Measurements from ENCODE around the gene CDCP2.
"Not testable (repeated sequence)": the region's sequence is repeated elsewhere in the genome, so short reads cannot be mapped to it uniquely, and the experiment has no call there.

CDCP2 gene

DNA sequence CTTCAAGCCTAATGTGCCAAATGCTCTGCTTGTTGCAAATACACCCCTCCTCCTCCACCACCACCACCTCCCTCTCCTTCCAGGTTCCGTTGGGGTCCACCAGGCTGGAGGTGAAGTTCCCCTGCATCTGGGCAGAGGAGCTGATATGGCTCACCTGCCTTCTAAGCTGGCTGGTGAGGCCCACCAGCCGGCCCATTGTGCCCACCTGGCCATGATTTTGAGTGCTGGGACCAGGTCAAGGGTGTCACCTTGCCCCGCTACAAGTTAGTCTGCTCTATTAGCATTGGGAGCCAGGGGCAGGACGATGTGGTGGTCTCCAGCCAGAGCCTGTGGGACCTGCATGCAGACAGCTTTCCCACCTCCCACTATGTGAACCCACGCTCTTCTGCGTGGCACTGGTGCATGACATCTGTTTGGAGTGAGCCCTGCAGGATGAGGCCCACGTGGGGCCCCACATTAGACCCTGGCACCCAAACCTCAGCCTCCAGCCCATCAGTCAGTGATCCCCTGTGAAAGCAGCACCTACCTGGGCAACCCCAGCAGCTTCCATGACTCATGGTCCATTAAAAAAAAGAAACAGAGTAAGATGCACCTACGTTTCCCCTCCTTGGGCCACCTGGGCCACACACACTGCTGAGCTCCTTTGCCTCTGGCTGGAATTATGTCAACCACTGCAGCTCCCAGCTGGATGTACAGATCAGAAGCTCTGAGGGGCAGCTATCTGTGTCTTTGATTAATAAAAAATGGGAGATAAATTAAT is 15.6 kb upstream of the CDCP2 start:
- no peak for DNase-seq (ENCODE audit: low read depth)

DNA sequence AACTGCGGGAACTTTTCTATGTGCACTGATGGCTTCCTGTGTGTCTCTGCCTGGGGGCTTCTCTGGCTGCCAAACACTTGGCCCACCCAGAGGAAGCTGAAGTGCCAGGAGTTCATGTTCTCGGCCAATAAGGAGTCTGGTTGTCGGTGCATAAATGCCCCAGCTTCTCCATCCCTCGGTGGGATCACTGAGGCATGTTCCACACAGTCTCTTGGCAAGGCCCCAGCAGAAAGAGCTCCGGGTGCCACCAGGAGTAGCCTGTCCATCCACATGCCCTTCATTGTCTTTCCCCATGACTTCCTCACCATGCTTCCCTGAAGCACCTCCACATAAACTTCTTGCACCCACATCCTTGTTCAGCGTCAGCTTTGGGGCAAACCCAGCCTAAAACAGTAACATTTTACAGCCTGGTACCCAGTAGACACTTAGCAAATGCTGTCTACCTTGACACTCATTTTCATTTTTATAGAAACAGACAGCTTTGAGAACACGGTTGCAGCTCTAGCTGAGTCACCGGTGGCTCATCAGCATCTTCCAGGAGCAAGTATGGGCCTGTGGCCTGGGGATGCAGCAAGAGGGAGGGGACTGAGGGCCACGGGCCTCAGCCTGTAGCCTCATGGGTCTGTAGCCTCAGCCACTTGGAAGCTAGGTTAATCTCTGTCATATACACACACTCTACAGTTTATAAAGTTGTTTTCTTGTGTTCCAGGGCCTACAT is 14.8 kb upstream of the CDCP2 start:
- DNase-seq (ENCODE audit: low read depth): peak; percentile 14

DNA sequence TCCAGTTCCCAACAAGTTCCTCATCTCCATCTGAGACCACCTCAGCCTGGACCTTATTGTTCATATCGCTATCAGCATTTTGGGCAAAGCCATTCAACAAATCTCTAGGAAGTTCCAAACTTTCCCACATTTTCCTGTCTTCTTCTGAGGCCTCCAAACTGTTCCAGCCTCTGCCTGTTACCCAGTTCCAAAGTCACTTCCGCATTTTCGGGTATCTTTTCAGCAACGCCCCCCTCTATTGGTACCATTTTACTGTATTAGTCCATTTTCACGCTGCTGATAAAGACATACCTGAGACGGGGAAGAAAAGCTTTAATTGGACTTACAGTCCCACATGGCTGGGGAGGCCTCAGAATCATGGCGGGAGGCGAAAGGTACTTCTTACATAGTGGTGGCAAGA is 13.6 kb upstream of the CDCP2 start:
- not testable (repeated sequence) for DNase-seq (ENCODE audit: low read depth)

DNA sequence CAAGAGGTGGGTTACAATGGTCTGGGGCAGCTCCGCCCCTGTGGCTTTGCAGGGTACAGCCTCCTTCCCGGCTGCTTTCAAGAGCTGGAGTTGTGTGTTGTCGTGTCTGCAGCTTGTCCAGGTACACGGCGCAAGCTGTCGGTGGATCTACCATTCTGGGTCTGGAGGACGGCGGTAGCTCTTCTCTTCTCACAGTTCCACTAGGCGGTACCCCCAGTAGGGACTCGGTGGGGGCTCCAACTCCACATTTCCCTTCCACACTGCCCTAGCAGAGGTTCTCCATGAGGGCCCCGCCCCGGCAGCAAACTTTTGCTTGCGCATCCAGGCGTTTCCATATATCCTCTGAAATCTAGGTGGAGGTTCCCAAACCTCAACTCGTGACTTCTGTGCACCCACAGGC is 12.3 kb upstream of the CDCP2 start:
- no peak for DNase-seq (ENCODE audit: low read depth)

DNA sequence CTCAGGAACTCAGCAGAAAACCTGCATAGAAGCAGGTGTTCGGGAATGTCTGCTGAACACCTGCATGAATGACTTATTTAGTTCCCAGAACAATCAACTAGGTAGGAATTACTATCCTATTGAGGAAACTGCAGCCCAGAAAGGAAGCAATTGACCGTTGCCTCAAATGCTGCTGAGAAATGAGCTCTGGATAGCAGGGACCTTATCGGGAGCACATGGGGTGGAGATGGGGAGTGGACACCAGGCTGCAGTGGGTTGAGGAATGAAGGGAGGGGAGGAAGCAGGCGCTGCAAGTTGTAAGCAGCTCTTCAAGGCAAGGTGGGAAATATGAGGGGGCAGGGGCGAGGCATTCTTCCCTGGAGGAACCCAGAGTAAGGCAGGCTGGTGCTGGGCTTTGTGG is 10.8 kb upstream of the CDCP2 start:
- no peak for DNase-seq (ENCODE audit: low read depth)

DNA sequence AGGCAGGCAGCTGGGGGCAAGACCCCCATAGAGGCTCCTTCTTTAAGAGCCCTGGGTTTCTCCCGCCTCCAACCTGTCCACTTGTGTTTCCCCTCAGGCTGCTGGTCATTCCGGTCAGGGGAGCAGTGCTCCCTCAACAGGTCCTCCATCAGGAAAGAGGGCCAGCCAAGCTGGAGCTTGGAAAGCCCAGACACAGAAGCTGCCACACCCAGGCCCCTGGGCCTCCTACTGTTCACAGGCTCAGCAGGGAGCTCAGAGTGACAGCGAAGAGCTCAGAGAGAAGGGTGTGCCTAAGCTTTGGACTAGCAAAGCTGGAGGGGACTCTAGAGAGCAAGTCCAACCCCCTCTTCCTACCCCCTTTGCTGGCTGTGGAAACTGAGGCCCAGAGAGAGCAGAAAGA is 10.3 kb upstream of the CDCP2 start:
- DNase-seq (ENCODE audit: low read depth): no peak

DNA sequence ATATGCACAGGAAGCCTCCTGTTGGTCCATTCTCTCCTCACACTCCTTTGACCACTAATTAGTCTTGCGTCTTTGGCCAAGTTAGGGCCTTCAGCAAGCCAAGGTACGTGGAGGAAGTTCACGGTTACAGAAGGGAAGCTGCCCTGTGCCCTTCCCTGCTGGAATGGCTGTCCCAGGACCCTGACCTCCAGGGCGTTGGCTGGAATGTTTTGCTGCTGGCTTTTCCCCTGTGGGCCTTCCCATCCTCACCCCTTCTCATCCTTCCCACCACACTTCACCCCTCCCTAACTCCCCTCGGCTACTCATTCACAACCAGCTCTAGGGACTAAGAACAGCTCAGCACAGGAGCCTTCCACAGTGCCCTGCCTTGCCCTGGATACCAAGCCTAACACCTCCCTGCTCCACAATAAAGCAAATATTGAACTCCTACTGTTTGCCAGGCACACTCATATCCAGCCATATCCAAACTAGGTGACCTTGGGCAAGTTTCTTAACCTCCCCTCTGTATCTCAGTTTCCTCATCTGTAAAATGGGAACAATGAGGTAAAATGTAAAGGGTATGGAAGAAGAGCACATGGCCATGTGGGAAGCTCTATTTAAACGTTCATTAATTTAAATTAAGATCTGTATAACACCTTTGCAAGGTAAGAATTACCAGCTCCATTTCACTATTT is 8.8 kb upstream of the CDCP2 start:
- no peak for DNase-seq (ENCODE audit: low read depth)

DNA sequence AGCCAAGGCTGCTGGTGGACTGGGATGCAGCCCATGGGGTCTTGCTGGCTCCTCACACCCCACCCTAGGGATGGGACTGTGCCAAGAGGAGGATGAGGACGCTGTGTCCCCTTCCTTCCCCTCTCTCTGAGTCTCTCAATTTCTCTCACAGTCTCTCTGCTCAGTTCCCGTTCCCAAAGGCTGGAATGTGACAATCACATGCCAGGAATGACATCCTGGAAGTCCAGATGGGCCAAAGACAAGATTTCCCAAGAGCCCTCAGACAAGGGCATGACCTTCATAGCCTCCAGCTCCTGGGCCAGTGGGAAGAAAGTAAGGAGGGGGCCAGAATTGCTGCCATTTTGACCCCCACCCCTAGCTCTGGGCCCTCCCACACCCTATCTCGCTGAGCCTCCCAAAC is 7.6 kb upstream of the CDCP2 start:
- DNase-seq (ENCODE audit: low read depth): no peak

DNA sequence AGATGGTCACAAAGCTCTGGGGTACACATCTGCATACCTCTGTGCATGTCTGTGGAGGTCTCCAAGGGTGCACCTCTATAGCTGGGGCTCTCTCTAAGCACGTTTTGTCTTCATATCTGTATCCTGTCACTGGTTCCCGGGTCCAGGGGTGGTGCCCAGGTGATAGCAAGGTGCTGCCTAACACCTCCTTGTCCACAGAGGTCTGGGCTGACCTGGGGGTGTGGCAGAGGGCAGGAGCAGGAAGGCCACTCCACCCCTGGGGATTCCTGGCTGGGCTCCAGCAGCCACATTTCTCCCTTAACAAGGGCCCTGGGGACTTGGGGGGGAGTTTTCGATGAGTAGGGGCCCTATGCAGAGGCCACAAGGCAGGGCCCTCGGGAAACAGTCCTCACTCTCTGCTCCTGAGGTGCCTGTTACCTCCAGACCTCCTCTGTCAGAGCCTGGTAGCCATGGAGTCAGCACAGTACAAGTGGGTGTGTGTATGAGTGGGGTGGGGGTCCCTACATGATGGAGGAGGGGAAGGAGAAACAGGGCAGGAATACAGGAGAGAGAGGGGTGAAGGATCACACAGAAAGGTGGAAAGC is 7.0 kb upstream of the CDCP2 start:
- DNase-seq (ENCODE audit: low read depth): no peak

DNA sequence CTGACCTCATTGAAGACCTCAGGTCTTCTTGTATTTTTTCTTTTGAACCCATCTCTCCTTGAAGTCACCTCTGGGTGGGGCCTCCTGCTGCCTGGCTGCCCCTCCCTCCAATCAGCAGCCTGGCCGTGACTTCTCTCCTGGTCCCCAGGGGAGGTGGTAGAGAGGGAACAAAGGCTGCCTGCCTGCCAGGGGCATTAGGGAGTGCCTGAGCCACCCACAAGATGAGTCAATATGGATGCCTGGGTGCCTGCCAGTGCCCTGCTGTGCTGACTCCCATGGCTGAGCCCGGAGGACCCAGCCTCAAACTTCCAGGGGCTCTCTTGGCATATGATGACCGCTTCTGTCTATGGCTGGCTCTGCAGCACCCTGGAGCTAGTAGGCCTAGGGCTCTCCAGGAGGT is 5.3 kb upstream of the CDCP2 start:
- peak; percentile 6 for DNase-seq (ENCODE audit: low read depth)

DNA sequence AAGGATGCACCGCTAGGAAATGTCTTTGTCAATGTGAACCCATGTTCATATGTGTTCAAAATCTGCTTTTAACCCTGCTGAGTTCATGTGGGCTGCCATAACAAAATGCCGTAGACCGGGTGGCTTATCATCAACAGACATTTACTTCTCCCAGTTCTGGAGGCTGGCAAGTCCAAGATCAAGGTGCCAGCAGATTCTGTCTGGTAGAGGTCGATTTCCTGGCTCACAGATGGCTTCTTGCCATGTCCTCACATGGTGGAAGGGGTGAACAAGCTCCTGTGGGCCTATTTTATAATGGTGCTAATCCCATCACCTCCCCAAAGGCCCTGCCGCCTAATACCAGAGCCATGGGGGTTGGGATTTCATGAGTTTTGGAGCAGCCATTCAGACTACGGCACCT is 4.6 kb upstream of the CDCP2 start:
- no peak for DNase-seq (ENCODE audit: low read depth)

DNA sequence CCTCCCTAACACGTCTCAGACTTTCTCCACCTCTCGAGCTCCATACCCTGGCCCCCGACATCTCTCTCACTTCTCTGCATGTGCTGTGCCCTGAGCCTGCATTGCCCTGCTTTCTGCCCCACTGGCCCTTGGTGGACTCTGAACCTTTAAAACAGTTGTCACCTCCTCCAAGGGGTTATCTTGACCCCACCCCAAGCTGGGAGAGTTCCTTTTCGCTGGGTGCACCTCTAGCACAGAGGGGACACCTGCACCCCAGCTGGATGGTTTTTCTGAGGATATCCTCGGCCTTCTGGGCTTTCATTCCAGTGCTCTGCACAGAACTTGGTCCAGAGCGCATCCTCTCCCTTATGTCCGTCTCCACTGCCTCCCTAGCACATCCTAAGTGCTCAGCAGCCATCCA is 4.2 kb upstream of the CDCP2 start:
- DNase-seq (ENCODE audit: low read depth): no peak

DNA sequence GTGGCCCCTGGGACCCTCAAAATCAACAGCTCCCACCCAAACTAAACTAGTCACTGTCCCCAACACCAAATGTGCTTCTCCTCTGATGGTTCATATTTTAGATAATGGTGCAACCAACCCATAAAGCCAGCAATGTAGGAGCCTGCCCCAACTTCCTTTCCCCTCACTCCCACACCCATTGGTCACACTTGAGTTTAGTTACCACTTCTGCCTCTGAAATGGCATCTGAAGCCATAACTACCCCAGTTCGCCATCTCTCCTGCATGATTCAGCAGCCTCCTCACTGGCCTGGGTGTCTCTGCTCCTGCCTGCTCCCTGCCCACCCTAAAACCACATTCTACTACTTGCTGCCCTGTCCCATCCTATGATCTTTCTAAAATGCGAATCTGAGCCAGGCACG is 3.4 kb upstream of the CDCP2 start:
- DNase-seq (ENCODE audit: low read depth): no peak

DNA sequence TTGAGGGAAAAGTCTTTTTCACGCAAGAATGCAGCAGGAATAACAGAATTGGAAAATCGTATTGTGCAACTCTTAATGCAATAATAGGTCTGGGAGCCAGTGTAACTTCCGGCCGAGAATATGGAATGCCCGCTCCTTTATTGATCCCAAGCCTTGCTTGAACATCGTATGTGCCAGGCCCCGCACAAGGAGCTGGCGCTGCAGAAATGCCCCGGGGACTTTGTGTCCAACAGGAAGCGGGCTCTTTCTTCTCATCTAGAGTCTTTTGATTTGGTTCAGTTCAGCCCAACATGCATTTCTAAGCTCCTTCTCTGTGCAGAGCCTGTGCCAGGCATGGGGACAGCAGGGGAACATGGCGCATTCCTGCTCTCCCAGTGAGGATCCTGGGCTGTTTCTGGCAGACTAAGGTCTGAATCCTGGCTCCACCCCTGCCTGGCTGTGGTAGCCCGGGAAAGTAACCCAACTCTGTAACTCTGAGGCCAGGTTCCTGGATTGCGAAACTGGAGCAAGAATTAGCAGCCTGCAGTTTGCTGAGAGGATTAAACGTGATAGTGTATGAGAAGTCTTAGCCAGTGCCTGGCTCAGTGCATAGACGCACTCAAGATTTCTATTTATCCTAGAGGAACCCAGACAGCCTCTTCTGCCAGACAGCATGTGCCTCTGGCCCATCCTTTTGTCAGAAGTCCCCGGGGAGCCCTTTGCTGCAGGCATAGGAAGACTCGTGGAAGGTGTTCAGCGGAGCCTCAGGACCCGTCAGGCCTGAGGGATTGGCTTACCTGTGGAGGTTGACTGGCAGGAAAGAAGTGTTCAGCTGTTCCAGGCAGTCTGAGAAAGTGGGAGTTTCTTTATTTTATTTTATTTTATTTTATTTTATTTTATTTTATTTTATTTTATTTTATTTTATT is 987 bp upstream of the CDCP2 start:
- peak; percentile 75 for DNase-seq (ENCODE audit: low read depth)

DNA sequence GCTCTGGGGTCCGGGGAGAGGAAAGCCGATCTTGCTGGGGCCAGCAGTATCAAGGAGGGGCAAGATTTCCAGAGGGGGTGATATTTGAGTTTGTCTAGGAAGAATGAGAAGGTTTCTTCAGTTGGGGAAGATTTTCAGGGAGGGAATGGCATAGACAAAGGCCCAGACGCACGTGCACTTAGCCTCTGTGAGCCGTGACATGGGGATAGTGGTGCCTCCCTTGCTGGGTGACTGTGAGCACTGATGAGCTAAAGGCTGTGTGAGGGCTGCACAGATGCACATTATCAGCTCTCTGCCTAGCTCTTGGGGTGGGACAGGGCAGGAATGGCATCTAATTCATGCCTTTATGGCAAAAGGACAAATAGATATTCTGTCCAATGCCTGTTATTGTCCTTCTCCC is 1.8 kb downstream of the CDCP2 start:
- no peak for DNase-seq (ENCODE audit: low read depth)

DNA sequence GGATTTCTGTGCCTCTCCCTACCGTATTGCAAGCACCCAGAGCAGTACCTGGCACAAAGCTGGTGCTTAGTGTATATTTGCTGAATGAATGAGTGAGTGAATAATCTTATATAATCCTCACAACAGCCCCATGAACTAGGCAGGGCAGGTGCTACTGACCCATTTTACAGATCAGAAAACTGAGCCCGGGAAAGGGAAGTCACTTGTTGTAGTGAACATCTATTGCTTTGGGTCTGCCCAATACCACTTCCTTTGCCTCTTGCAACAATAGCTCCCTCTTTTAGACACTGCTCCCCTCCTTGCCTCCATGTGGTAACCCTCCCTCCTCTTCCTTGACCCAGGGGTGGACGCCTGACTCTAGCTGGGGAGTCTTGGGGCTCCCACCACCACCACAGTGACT is 3.1 kb downstream of the CDCP2 start:
- DNase-seq (ENCODE audit: low read depth): no peak

DNA sequence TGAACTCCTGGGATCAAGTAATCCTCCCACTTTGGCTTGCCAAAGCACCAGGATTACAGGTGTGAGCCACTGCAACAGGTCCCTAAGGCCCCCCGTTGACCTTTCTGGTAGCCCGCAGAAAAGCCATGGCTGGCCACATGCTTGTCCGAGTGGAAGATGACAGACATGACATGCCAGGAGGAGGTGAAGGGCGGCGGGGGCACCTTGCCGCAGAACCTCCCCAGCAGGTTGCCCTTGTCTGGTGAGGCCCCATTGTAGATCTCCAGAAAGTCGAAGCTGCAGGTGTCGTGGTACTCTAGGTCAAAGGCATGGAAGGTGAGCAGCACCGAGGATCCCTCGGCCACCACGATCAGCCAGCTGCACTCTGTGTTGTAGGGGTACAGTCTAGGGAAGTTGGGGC is 8.4 kb downstream of the CDCP2 start:
- no peak for DNase-seq (ENCODE audit: low read depth)

DNA sequence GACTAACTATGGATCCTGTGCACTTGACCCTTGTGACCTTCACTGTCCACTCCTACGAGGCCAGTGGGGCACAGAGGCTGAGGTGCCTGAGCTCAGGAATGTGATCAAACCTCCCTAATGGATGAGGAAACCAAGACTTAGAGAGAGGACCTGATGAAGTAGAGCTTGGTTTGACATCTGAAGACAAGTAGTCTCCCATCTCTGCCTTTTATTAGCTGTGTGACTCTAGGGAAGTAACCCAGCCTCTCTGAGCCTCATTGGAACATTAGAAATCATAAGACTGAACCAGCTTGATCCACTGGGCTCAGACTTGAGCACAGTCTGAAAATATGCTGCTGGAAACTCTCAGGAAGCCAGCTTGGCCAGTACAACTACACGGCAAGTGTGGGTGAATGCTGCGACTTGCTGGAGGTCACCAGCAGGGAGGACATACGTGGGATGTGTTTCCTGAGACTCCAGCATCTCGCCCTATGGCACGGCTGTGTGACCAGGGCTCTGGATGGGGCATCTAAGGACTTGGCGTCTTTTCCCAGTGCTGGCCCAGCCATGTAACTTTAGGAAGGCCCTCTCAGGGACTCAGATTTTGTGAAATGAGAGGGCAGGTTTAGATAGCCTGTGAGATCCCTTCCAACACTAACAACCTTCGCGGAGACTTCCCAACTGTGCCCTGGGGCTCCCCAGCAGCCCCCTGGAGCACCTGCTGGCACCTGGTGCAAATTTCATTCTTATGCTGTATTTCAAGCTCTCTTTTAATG is 10.5 kb downstream of the CDCP2 start:
- DNase-seq (ENCODE audit: low read depth): no peak

DNA sequence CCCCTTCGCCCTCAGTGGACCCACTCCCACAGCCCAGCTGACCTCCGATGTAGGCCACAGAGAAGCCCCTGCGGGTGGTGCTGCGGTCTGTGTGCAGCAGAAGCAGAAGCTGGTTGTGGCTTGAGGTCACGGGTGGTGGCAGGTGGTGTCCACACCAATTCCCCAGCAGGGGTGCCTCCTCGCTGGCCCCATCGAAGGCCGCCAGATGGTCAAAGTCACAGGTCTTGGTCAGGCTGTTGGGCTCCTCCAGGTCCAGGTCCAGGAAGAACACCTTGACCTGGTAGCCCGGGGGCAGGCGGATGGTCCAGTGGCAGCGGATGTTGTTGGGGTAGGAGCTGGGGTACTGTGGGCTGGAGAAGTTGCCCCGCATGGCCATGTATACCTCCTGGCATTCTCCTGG is 13.1 kb downstream of the CDCP2 start:
- no peak for DNase-seq (ENCODE audit: low read depth)

DNA sequence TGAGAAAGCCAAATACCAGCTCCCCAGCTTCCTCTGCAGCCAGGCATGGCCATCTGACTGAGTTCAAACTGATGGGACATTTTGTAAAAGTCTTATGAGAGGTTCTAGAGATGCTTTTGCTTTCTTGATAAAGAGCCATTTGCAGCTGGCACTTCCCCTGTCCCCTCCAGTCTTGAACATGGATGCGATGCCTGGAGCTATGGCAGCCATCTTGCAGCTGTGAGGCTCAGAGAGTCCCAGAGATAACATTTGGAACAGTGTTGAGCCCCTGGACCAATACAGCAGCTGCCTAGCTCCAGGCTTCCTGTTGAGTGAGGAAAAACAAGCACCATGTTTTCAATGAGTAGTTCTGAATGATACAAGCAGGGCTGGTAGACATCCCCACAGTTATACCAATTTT is 13.8 kb downstream of the CDCP2 start:
- no peak for DNase-seq (ENCODE audit: low read depth)

DNA sequence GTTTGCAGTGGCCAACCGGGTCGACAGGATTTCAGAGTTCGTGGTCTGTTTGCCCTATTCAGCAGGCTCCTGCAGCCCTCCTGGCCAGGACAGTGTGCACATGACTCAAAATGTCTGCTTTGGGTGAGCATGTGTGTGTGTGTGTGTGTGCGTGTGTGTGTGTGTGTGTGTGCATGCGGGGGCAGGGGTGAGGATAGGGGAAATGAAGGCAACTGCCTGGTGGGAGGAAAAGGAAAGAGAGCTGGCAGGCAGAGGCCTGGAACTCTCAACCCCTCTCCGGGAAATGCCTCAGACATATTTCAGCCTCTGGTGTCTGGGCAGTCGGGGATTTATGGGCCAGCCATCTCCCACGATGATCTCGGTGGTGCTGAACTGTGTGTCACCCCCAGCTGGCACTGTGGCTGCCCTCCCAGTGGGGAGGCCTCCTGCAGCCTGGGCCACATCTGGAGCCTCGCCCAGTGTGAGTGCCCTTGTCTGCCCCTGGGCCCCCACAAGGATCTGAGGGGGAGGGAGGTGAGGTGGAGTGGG is 15.2 kb downstream of the CDCP2 start:
- no peak for DNase-seq (ENCODE audit: low read depth)

Measured in stromal cell of bone marrow (primary cell).